Endothelial cell of umbilical vein (primary cell): ENCODE measurements around the gene MCC. TPM values are rescaled to one million over a fixed set of nuclear protein-coding genes. Genes with fewer than 3 reads are reported as not detected.

Source experiments
- BruUV-seq: library from RNA; stranded (reverse); fragments of 400-500 nt; replicated peaks from 2 replicates; lab custom pipeline; 2021; lab: Mats Ljungman, UMichigan
- CTCF ChIA-PET: fragments of 300-600, 350-600 bp; sonication (Branson Sonifier 250); formaldehyde crosslinking; loops from one replicate; lab custom pipeline; 2021; ENCODE audit warnings: antibody characterized with exemption, inconsistent platforms; lab: Charles Lee
- POLR2A ChIA-PET: fragments of 300-600, 350-600 bp; sonication (Branson Sonifier 250); formaldehyde crosslinking; loops from one replicate; lab custom pipeline; 2021; ENCODE audit warnings: antibody characterized with exemption, inconsistent platforms; lab: Charles Lee
- DNase-seq: peaks from one replicate; pipeline ENCODE4 v3.0.0-alpha.2; 2011; ENCODE audit warnings: low read depth, low spot score
- FAIRE-seq: peaks from 2 replicates; lab custom pipeline; 2011; peaks lifted over from hg19 to GRCh38; lab: Jason Lieb, UNC
- H2AFZ ChIP-seq: 2 replicates; pipeline ENCODE4 v1.6.0; 2012; ENCODE audit warnings: low read depth, low read length, control low read depth, inconsistent platforms
- H3K27ac ChIP-seq: 2 replicates; pipeline ENCODE4 v1.5.1; 2011; ENCODE audit warnings: low read depth, mild to moderate bottlenecking, control low read depth, low read length, moderate library complexity; ENCODE audit not compliant: insufficient read depth
- H3K27me3 ChIP-seq, 2 experiments: 2 replicates each; pipeline versions ENCODE4 v1.6.0 to v1.6.1; 2011; ENCODE audit warnings: low read length in 2 of 2, mixed read lengths in 1 of 2; ENCODE audit not compliant: control insufficient read depth in 2 of 2, insufficient read depth in 2 of 2
- H3K36me3 ChIP-seq, 2 experiments: 2 replicates in 1 of 2; 3 replicates in 1 of 2; pipeline ENCODE4 v1.5.1; 2011; ENCODE audit warnings: low read length in 2 of 2, mild to moderate bottlenecking in 1 of 2, moderate library complexity in 1 of 2; ENCODE audit not compliant: control insufficient read depth in 2 of 2, insufficient read depth in 2 of 2; ENCODE audit errors: extremely low read depth in 1 of 2
- H3K4me1 ChIP-seq: 3 replicates; pipeline ENCODE4 v1.5.1; 2011; ENCODE audit warnings: mild to moderate bottlenecking, low read length; ENCODE audit not compliant: control insufficient read depth, insufficient read depth; ENCODE audit errors: extremely low read depth
- H3K4me2 ChIP-seq: 2 replicates; pipeline ENCODE4 v1.6.1; 2011; ENCODE audit warnings: low read length, control low read depth, mixed read lengths; ENCODE audit not compliant: insufficient read depth
- H3K4me3 ChIP-seq, 3 experiments: fragments of 200-600 bp in 1 of 3; sonication (generic), shearing (Covaris generic) in 1 of 3; replicated peaks in 1 of 3; 2 replicates each; pipeline ENCODE4 v1.5.1; 2011 to 2016; ENCODE audit warnings: control low read depth in 3 of 3, low read length in 3 of 3, mild to moderate bottlenecking in 2 of 3, inconsistent platforms in 1 of 3, low read depth in 1 of 3, moderate library complexity in 1 of 3; ENCODE audit not compliant: insufficient read depth in 1 of 3
- H3K79me2 ChIP-seq: 2 replicates; pipeline ENCODE4 v1.6.0; 2012; ENCODE audit warnings: low read length, inconsistent platforms; ENCODE audit not compliant: control insufficient read depth, insufficient read depth
- H3K9ac ChIP-seq: replicated peaks from 2 replicates; pipeline ENCODE3; 2011; ENCODE audit warnings: low read length, control low read depth; ENCODE audit not compliant: insufficient read depth; ENCODE audit errors: extremely low read depth
- H3K9me1 ChIP-seq: replicated peaks from 3 replicates; pipeline ENCODE4 v1.6.0; 2011; ENCODE audit warnings: mild to moderate bottlenecking, low read length; ENCODE audit not compliant: control insufficient read depth, insufficient read depth; ENCODE audit errors: extremely low read depth
- H3K9me3 ChIP-seq: replicated peaks from 2 replicates; pipeline ENCODE4 v1.5.1; 2012; ENCODE audit warnings: low read length, inconsistent platforms; ENCODE audit not compliant: control insufficient read depth, insufficient read depth
- H4K20me1 ChIP-seq: replicated peaks from 2 replicates; pipeline ENCODE3; 2011; ENCODE audit warnings: mild to moderate bottlenecking, low read length; ENCODE audit not compliant: control insufficient read depth, insufficient read depth; ENCODE audit errors: extremely low read depth
- CTCF ChIP-seq, 2 donors: IDR thresholded peaks; 1 replicate in 1 of 2; 2 replicates in 1 of 2; pipeline ENCODE4 v1.5.1; 2011; ENCODE audit warnings: low read length in 2 of 2, mild to moderate bottlenecking in 2 of 2, moderate library complexity in 2 of 2, control low read depth in 1 of 2, inconsistent platforms in 1 of 2, low read depth in 1 of 2; ENCODE audit not compliant: insufficient read depth in 1 of 2; ENCODE audit errors: extremely low read depth in 1 of 2
- EZH2 ChIP-seq: IDR thresholded peaks from 2 replicates; pipeline ENCODE4 v1.6.1; 2012; ENCODE audit warnings: borderline replicate concordance, low read depth, mild to moderate bottlenecking, moderate library complexity, low read length, inconsistent platforms; ENCODE audit not compliant: severe bottlenecking
- FOS ChIP-seq: IDR thresholded peaks from 2 replicates; pipeline ENCODE4 v1.6.1; 2011; ENCODE audit warnings: mild to moderate bottlenecking, low read length, moderate library complexity, borderline replicate concordance; ENCODE audit not compliant: insufficient read depth
- GATA2 ChIP-seq: IDR thresholded peaks from 2 replicates; pipeline ENCODE4 v1.7.0; 2011; ENCODE audit warnings: low read depth, mild to moderate bottlenecking, moderate library complexity, mixed read lengths, low read length; ENCODE audit not compliant: insufficient read length, insufficient read depth
- JUN ChIP-seq: IDR thresholded peaks from 2 replicates; pipeline ENCODE4 v1.6.1; 2011; ENCODE audit warnings: borderline replicate concordance, low read depth; ENCODE audit not compliant: insufficient read length, insufficient read depth
- MAX ChIP-seq: IDR thresholded peaks from 2 replicates; pipeline ENCODE4 v1.6.1; 2011; ENCODE audit not compliant: insufficient read depth, insufficient read length
- MYC ChIP-seq: IDR thresholded peaks from one replicate; pipeline ENCODE4 v1.6.1; 2011; ENCODE audit warnings: mild to moderate bottlenecking, low read depth, low read length
- POLR2A ChIP-seq: IDR thresholded peaks from 2 replicates; pipeline ENCODE4 v1.6.1; 2012; ENCODE audit warnings: low read depth, mild to moderate bottlenecking, control low read depth, low read length
- POLR2AphosphoS5 ChIP-seq: IDR thresholded peaks from 2 replicates; pipeline ENCODE4 v1.6.1; 2012; ENCODE audit warnings: low read depth, mild to moderate bottlenecking, control low read depth, low read length, moderate library complexity; ENCODE audit not compliant: insufficient read depth
- dilution Hi-C: fragments of 300-500 bp; cut with MboI; formaldehyde crosslinking; loops from one replicate; pipeline ENCODE4 v1.15.0; 2019; ENCODE audit warnings: low sequenced_read_pairs; ENCODE audit not compliant: extremely low pct_ligation_motif_present
- intact Hi-C: fragments of 100-400 bp; cut with micrococcal nuclease; formaldehyde crosslinking; loops from one replicate; pipeline ENCODE4 v1.10.0; 2022
- polyA plus RNA-seq, 4 experiments: library from polyadenylated mRNA; depleted of rRNA in 3 of 4; stranded (reverse) in 3 of 4; unstranded in 1 of 4; fragments of >200 nt; gene quantifications; 2 replicates each; pipeline versions ENCODE4 v1.2.1 to v1.2.3, GENCODE V29; 2011 to 2012; ENCODE audit warnings: missing spikeins in 1 of 4
- total RNA-seq: library from RNA; stranded (reverse); gene quantifications from 2 replicates; pipeline ENCODE4 v1.2.3, GENCODE V29; 2021

Gene MCC
- total and polyA plus RNA-seq, 2 donors (not counting 3 experiments of a cell fraction or from before 2014, with no cell fraction given), result 6.9 to 27.5 TPM

GRCh38 chr5:113433071-113433470 is 55.2 kb downstream of the MCC start:
- dilution Hi-C loops, result no loop called here
- no peak for TF ChIP-seq FOS
- no peak for TF ChIP-seq POLR2AphosphoS5
- TF ChIP-seq MYC, result no peak
- TF ChIP-seq EZH2, result no peak
- no peak for TF ChIP-seq JUN
- TF ChIP-seq POLR2A, result no peak
- Histone ChIP-seq H3K4me1 (no peaks in the 10 kb centered on the region), H3K9me3 (no peaks in the 10 kb centered on the region), H3K4me2 (no peak overlapping the region), H3K4me3 (no peak overlapping the region), H3K36me3 (no peaks in the 10 kb centered on the region), H4K20me1 (no peaks in the 10 kb centered on the region), H2AFZ (no peak overlapping the region), H3K9ac (no peak overlapping the region), H3K27ac (no peak overlapping the region), H3K79me2 (no peaks in the 10 kb centered on the region), H3K27me3 (peaks cover 0 to 2% of the 10 kb centered on the region in 2 experiments), H3K9me1 (no peaks in the 10 kb centered on the region)
- DNase-seq (no peak), FAIRE-seq (no peak)
- intact Hi-C loops, result no loop called here
- ChIA-PET POLR2A (no interaction called here), CTCF (interaction anchor here (1.0 to 1.7 kb wide), 2 partner anchors 10 to 11 kb away, joined by 3 to 8 read pairs; no protein-coding TSS in a partner anchor)
- no TSS peak for BruUV-seq

- H3K4me1 ChIP-seq, result no peaks in the 10 kb centered on the region
- H3K27me3 ChIP-seq, result no peaks in the 10 kb centered on the region
- CTCF ChIA-PET, result interaction anchor here (0.9 kb wide), 1 partner anchor 68 kb away, joined by 3 read pairs; no protein-coding TSS in a partner anchor
- no peak overlapping the region for H3K4me3 ChIP-seq
- POLR2A ChIA-PET, result no interaction called here
- H3K9me3 ChIP-seq, result no peaks in the 10 kb centered on the region
- intact Hi-C loops, result no loop called here
- no peaks in the 10 kb centered on the region for H3K36me3 ChIP-seq
- no peak overlapping the region for H3K27ac ChIP-seq
- H2AFZ ChIP-seq, result no peak overlapping the region
- no peak overlapping the region for H3K4me2 ChIP-seq
- dilution Hi-C loops, result no loop called here
- no peak for TF ChIP-seq CTCF (IDR thresholded peaks at IDR 0.05; ENCODE audit: extremely low read depth in 1 of 2, insufficient read depth in 1 of 2, low read depth in 1 of 2, low read length in 2 of 2)
- no peak for TF ChIP-seq JUN
- TF ChIP-seq FOS, result no peak
- TF ChIP-seq EZH2, result no peak
- TF ChIP-seq POLR2A, result no peak
- no peak for TF ChIP-seq MAX
- no peak for TF ChIP-seq GATA2
- TF ChIP-seq MYC, result no peak
- TF ChIP-seq POLR2AphosphoS5, result no peak
- BruUV-seq, result no TSS peak
- no peaks in the 10 kb centered on the region for H4K20me1 ChIP-seq
- no peak for DNase-seq
- no peak overlapping the region for H3K9ac ChIP-seq
- no peaks in the 10 kb centered on the region for H3K9me1 ChIP-seq
- no peak for FAIRE-seq
- H3K79me2 ChIP-seq, result no peaks in the 10 kb centered on the region
Measured at GRCh38 chr5:113427871-113428574, 60.2 kb downstream of the MCC start.
